ES-I3 (cell line): ENCODE results near the gene SLC28A1.
"Not testable (repeated sequence)": the region's sequence is repeated elsewhere in the genome, so short reads cannot be mapped to it uniquely, and the experiment has no call there.

Experiments
- H3K36me3 ChIP-seq: 2 replicates; pipeline ENCODE4 v1.6.1; 2013; ENCODE audit warnings: mild to moderate bottlenecking, low read length, control low read depth, moderate library complexity; ENCODE audit not compliant: insufficient read depth
- H3K4me1 ChIP-seq: 2 replicates; pipeline ENCODE4 v1.6.1; 2013; ENCODE audit warnings: mild to moderate bottlenecking, control low read depth, low read length; ENCODE audit not compliant: insufficient read depth
- H3K9ac ChIP-seq: 2 replicates; pipeline ENCODE4 v1.6.1; 2013; ENCODE audit warnings: low read depth, mild to moderate bottlenecking, low read length, moderate library complexity
- H3K9me3 ChIP-seq: 2 replicates; pipeline ENCODE4 v1.6.1; 2013; ENCODE audit warnings: mild to moderate bottlenecking, low read length, moderate library complexity; ENCODE audit not compliant: control insufficient read depth, insufficient read depth

SLC28A1 gene

DNA sequence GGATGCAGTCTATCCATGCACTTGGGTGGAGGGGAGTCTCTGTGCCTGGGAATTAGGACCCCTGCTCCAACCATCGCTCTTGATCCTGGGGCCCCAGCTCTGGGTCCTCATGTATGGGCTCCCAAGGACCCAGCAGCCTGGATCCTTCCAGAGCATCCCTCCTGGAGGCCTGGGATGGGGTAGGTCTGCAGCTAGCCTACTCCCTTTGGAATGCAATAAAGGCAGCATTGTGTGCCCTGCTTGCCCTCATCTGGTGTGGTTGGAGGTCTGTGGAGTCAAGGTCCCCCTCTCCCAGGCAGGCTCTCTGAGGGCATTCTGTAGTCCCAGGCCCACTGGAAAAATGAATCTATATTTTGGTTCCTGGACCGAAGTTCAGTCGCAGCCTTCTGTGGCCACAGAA lies 15.0 kb upstream of the SLC28A1 start:
- no peak overlapping the region for H3K9ac ChIP-seq
- H3K4me1 ChIP-seq = no peaks in the 10 kb centered on the region
- peaks cover 8% of the 10 kb centered on the region; the same call in 1 of the 2 replicates for H3K36me3 ChIP-seq
- H3K9me3 ChIP-seq = no peaks in the 10 kb centered on the region

DNA sequence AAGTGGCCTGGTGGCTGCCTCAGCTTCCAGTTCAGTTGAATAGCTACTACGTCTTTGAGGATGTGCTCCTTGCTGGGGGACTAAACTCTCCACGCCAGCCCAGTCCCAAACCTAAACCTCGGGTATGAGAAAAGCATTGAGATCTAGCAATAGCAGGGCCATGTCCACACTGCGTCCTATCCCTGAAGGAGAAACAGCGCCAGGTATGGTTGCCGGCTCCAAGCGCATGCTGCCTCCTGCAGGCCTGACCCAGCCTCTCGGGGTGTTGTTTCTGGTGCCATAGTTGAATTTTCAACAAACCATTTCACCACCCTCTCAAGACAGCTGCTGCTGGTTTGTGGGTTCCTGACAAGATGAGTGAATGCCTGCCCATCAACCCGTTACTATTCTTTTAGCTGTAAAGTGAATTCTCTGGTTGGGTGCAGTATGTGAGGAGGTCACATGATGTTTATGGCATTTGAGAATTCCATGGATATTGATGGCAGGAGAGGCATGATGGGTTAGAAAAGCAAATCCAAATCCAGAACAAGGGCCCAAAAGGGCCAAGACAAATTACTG lies 13.0 kb upstream of the SLC28A1 start:
- no peaks in the 10 kb centered on the region for H3K4me1 ChIP-seq
- no peak overlapping the region for H3K9ac ChIP-seq
- peaks cover 7% of the 10 kb centered on the region; the same call in 1 of the 2 replicates for H3K36me3 ChIP-seq
- H3K9me3 ChIP-seq = no peaks in the 10 kb centered on the region

DNA sequence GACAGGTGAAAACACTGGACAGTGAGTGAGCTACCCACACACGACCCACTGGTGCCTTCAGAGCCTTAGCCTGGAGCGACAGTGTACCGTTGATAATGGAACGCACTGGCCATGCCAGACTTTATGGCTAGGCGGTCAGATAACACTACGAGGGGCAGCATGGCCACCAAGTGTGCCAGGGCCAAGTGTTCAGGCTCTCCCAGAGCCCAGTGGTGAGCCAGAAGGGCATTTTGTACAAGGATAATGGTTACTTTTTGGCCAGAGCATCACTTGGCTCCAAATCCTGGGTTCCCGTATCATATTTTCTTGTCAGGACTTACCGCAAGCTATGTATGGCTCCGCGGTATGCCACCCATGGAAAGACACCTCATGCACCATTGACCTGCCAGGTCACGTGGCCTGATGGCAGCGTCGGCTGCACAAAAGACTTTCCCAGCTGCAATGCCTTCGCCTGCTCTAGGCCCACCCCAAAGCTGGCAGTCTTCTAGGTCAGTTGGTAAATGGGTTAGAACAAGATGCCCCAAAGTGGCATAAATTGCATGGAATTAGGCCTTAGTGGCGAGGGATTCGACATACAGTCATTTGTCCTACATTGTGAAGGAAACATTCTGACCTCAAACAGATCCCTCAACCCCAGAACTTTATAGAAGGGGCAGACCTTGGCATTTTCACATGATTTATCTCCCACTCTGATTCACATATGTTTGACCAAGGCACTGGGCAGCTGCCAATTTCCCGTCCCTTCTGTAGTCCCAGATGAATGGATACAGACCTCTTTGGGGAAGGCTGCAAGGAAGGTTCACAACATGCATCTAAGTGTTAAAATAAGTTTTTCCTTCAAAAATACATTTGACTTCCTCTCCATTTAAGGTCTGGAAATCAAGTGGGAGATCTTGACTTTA lies 12.2 kb upstream of the SLC28A1 start:
- H3K4me1 ChIP-seq = no peaks in the 10 kb centered on the region
- no peaks in the 10 kb centered on the region for H3K9me3 ChIP-seq

DNA sequence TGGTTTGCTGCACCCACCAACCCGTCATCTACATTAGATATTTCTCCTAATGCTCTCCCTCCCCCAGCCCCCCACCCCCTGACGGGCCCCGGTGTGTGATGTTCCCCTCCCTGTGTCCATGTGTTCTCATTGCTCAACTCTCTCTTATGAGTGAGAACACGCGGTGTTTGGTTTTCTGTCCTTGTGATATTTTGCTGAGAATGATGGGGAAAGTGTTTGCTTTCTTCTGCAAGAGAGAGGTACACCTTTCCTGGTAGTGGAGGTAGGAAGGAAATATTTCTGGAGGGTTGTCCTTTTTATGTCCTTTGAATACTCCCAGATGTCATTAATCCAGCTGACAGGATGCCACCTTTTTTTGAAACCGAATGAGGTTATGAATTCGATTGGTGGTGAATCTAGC lies 10.5 kb upstream of the SLC28A1 start:
- H3K4me1 ChIP-seq = no peaks in the 10 kb centered on the region; the same call in 1 of the 2 replicates
- H3K9me3 ChIP-seq = no peaks in the 10 kb centered on the region
- H3K9ac ChIP-seq = no peak overlapping the region
- H3K36me3 ChIP-seq = no peaks in the 10 kb centered on the region

More for the DNA sequence above, 12.2 kb upstream of the SLC28A1 start:
- Histone ChIP-seq H3K9ac (no peak overlapping the region), H3K36me3 (no peaks in the 10 kb centered on the region)

DNA sequence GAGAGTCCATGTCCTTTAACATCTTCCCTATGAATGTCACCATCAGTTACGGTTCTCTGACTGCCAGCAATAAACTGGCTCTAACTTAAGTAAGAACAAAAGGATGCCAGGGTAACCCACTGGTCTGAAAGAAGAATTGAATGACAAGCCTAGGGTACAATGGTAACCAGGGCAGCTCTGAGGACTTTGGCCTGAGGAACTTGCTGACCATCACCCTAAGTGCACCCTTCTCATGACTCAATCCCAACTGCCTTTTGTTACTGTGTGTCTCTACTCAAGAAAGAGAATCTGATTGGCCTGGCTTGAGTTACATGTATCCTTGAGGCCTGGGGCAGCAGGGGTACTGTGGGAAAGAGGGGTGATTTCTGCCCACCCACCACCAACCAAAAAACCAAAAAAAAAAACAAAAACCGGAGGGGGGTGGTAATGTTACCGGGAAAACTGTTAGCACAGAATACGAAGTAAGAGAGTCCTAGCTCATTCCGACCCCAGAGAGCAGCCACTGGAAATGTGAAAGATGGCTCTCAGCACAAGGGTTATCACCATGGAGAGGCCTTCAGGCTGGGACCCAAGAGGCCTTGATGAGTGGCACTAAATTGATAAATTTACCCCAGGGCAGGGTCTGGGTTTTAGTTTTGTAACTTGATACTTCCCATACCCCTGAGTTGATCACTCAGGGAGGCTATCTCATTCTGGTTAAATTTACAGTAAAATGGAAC lies 9.3 kb upstream of the SLC28A1 start:
- Histone ChIP-seq H3K9ac (no peak overlapping the region), H3K4me1 (no peaks in the 10 kb centered on the region; the same call in 1 of the 2 replicates), H3K9me3 (no peaks in the 10 kb centered on the region), H3K36me3 (no peaks in the 10 kb centered on the region)

DNA sequence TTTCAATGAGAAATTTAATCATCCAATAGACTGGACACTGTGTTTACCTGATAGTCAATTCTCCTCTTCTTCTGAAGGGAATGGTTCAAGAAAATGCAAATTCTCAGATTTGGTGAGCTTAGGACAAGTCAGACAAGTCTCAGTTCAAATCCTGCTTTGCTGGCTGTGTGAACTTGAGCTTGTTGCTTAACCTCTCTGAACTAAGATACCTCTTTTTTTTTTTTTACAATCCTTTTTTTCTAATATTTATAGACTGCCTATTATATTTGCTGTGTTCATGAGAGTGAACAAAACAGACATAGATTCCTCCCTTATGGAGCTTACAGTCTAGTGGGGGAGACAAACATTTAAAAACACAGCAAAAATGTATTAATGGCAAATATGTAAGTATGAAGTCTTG lies 8.2 kb upstream of the SLC28A1 start:
- Histone ChIP-seq H3K9me3 (no peaks in the 10 kb centered on the region), H3K4me1 (no peaks in the 10 kb centered on the region; the same call in 1 of the 2 replicates), H3K36me3 (no peaks in the 10 kb centered on the region), H3K9ac (no peak overlapping the region)

DNA sequence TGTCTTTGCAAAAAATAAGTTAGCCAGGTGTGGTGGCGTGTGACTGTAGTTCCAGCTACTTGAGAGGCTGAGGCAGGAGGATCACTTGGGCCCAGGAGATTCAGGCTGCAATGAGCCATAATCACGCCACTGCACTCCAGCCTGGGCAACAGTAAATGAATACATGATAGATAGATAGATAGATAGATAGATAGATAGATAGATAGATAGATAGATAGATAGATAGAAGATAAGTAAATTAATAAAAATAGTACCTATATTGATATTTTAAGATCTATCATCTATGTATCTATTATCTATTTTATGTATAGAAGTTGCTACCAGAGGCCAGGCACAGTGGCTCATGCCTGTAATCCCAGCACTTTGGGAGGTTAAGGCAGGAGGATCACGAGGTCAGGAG lies 6.8 kb upstream of the SLC28A1 start:
- H3K4me1 ChIP-seq, H3K9ac ChIP-seq, H3K9me3 ChIP-seq, H3K36me3 ChIP-seq: not testable (repeated sequence)

DNA sequence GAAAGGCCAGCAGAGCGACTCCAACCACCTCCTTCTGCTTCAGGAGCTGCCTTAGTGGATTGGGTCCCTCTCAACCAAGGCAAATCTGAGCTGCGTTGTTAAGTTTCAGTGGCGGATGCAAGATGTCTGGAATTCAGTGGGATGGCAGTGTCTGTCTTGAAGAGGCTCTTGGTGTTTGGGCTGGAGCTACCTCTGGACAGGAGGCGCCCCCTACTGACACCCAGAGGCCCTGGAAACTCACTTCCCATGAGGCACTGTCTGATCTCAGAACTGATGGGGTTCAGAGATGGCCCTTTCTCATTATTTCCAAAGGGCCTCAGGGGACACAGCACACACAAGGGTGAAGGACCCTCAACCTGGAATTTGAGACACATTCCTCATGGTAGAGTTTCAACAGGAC lies 6.0 kb upstream of the SLC28A1 start:
- no peaks in the 10 kb centered on the region; the same call in 1 of the 2 replicates for H3K4me1 ChIP-seq

DNA sequence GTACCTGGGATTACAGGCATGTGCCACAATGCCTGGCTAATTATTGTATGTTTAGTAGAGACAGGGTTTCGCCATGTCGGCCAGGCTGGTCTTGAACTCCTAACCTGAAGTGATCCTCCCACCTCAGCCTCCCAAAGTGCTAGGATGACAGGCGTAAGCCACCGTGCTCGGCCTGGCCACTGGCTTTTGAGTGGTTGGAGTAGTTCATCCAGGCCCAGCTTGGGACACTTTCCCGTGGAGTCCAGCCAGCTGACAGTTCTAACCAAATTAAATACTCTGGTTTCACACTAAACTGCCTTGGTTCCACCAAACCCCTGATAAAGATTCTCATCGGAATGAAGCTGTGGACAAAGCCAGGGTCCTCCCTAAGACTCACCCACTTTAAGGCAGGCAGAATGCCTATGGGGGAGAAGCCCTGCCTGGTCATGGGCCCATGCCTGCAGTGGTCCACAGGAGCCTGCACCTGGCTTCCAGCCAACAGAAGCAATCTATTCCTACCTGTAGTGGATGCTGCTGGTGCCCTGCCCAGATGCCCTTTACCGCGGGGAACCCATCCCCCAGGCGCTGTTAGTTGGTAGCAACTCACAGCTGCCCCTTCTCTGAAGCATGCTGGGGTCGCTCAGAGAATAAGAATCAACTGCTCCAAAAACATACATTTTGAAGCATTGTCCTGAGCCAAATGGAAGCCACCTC lies 5.2 kb upstream of the SLC28A1 start:
- Histone ChIP-seq H3K9ac (no peak overlapping the region), H3K9me3 (no peaks in the 10 kb centered on the region), H3K36me3 (no peaks in the 10 kb centered on the region), H3K4me1 (no peaks in the 10 kb centered on the region; the same call in 1 of the 2 replicates)

More for the DNA sequence above, 6.0 kb upstream of the SLC28A1 start:
- Histone ChIP-seq H3K9ac (no peak overlapping the region), H3K36me3 (no peaks in the 10 kb centered on the region), H3K9me3 (no peaks in the 10 kb centered on the region)

DNA sequence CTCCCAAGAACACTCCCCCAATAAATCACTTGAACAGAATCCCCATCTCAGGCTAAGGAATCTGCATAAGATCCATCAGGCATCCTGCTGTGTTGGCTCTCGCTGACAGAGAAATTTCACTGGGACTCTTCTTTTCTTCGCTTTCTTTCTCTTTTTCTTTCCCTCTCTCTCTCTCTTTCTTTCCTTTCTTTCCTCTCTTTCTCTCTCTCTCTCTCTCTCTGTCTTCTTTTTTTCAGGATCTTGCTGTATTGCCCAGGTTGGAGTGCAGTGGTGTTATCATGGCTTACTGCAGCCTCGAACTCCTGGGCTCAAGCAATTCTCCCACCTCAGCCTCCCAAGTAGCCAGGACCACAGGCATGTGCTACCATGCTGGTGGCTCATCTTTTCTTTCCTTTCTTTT lies 4.5 kb upstream of the SLC28A1 start:
- H3K4me1 ChIP-seq = no peaks in the 10 kb centered on the region; the same call in 1 of the 2 replicates
- no peak overlapping the region for H3K9ac ChIP-seq
- no peaks in the 10 kb centered on the region for H3K36me3 ChIP-seq
- no peaks in the 10 kb centered on the region for H3K9me3 ChIP-seq

DNA sequence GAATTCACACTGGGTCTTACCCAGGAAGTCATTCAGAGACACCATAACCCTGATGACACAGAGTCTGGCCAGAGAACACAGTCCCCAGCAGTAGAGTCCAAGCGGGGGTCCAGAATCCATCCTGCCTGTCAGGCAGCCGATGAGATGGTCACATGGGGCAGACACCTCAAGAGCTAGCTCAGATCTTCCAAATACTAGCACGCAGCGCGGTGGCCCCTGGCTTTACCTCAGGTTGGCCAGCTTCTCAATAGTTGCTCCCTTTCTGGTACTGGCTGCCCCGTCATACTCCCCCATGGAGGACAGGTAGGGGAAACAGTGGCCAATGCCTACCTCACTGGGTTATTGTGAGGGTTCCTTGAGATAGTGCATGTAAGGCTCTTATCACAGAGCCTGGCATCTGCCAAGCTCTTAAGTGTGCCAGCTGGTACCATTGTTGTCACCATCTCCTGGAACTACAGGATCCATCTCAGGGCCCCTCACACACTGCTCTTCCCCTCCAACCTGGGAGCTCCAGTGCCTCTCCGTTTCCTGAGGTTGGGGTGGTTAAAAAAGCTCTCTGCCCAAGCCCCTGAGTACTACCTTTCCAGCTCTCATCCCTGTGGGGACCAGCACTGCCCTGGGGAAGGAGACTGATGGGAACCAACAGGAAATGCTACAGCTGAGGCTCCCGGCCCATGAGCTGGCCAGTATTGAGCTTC lies 3.5 kb upstream of the SLC28A1 start:
- no peaks in the 10 kb centered on the region; the same call in 1 of the 2 replicates for H3K4me1 ChIP-seq
- no peak overlapping the region for H3K9ac ChIP-seq
- H3K36me3 ChIP-seq = no peaks in the 10 kb centered on the region
- H3K9me3 ChIP-seq = no peaks in the 10 kb centered on the region

DNA sequence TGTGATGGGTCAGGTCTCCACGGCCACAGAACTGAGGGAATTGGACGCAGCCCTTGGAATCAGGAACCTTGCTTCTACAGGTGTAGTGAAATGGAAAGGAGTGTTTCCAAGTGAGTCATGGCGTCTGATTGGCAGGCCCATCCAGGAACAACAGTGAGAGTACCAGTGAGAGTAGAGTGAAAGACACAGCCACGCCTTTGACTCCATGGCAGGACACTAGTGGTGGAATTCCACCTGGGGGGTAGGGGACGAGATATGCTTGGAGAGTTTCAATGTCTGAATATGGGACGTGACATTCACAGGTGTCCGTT lies 3.0 kb upstream of the SLC28A1 start:
- Histone ChIP-seq H3K36me3 (no peaks in the 10 kb centered on the region), H3K4me1 (no peaks in the 10 kb centered on the region; the same call in 1 of the 2 replicates), H3K9me3 (no peaks in the 10 kb centered on the region), H3K9ac (no peak overlapping the region)

DNA sequence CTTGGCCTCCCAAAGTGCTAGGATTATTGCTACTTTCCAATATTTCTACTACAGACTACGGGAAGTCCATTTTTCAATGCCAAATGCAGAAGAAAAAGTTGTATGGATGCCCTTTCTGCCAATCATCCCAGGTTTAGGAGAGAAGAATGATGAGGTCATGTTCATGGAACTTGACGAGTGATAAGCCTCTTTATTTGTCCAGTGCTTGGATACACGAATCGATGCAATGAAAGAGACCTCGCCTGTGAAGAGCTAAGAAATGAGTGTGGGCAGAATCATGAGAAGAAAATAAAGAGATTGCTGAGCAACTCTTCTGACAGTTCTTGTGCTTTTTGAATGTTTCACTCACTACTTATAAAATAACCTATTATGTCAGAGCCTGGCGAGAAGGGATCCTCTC lies 996 bp upstream of the SLC28A1 start:
- no peaks in the 10 kb centered on the region for H3K36me3 ChIP-seq
- no peaks in the 10 kb centered on the region for H3K4me1 ChIP-seq
- H3K9me3 ChIP-seq = no peaks in the 10 kb centered on the region
- H3K9ac ChIP-seq = no peak overlapping the region

DNA sequence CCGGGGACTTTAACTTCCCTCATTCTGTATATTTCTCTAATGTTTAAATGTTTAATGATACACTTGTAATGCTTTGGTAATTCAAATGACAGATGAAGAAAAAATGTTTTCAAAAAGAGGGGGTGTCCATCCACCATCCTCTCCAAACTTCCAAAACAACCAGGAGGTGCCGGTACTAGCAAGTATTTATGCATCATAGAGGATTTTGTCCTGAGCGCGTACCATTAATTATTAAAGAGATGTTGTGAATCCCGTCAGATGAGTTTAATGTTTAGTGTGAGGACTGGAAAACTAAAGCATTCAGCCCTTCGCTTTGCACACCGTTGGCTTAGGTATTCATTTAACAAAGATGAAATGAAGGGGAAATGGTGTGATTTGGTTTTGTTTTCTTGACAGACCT lies 1.3 kb downstream of the SLC28A1 start:
- Histone ChIP-seq H3K4me1 (peaks cover 6% of the 10 kb centered on the region; the same call in 1 of the 2 replicates), H3K36me3 (no peaks in the 10 kb centered on the region), H3K9ac (no peak overlapping the region), H3K9me3 (no peaks in the 10 kb centered on the region)
